CD14-positive monocyte (primary cell): ENCODE results near the gene C1QTNF1. TPM values are rescaled to one million over a fixed set of nuclear protein-coding genes. Genes with fewer than 3 reads are reported as not detected.

Experiments used
- DNase-seq, 3 donors: peaks; one replicate each; pipeline ENCODE4 v3.0.0-alpha.2; 2011 to 2022
- H2AFZ ChIP-seq: 2 replicates; pipeline ENCODE4 v1.6.0; 2012; ENCODE audit warnings: mild to moderate bottlenecking, low read depth, low read length, inconsistent platforms; ENCODE audit not compliant: insufficient read depth, poor library complexity, severe bottlenecking
- H3K27ac ChIP-seq, 2 donors: 1 replicate in 1 of 2; 2 replicates in 1 of 2; pipeline ENCODE4 v1.5.1; 2012 to 2013; ENCODE audit warnings: low read length in 2 of 2, control low read depth in 1 of 2, inconsistent platforms in 1 of 2, low read depth in 1 of 2, mild to moderate bottlenecking in 1 of 2
- H3K27me3 ChIP-seq, 2 donors: one replicate each; pipeline versions ENCODE4 v1.6.0 to v1.6.1; 2011 to 2013; ENCODE audit warnings: low read length in 2 of 2; ENCODE audit not compliant: control insufficient read depth in 2 of 2, insufficient read depth in 2 of 2
- H3K36me3 ChIP-seq, 2 donors: replicated peaks in 1 of 2; 1 replicate in 1 of 2; 2 replicates in 1 of 2; pipeline versions ENCODE4 v1.5.1 to v1.6.1; 2012 to 2013; ENCODE audit warnings: low read length in 2 of 2, control low read depth in 1 of 2, inconsistent platforms in 1 of 2, mild to moderate bottlenecking in 1 of 2; ENCODE audit not compliant: insufficient read depth in 2 of 2, control insufficient read depth in 1 of 2
- H3K4me1 ChIP-seq, 2 donors: 1 replicate in 1 of 2; 2 replicates in 1 of 2; pipeline versions ENCODE4 v1.5.1 to v1.6.1; 2012 to 2013; ENCODE audit warnings: low read length in 2 of 2, control low read depth in 1 of 2, inconsistent platforms in 1 of 2, mild to moderate bottlenecking in 1 of 2, moderate library complexity in 1 of 2; ENCODE audit not compliant: insufficient read depth in 2 of 2, control insufficient read depth in 1 of 2
- H3K4me2 ChIP-seq: replicated peaks from 2 replicates; pipeline ENCODE3; 2012; ENCODE audit warnings: low read length, moderate library complexity, mild to moderate bottlenecking; ENCODE audit not compliant: poor library complexity, severe bottlenecking; ENCODE audit errors: extremely low read depth
- H3K4me3 ChIP-seq, 3 experiments: fragments of 200-600 bp in 1 of 3; sonication (generic) in 1 of 3; replicated peaks in 1 of 3; 1 replicate in 2 of 3; 2 replicates in 1 of 3; pipeline ENCODE4 v1.5.1; 2011 to 2013; ENCODE audit warnings: low read length in 3 of 3, mild to moderate bottlenecking in 3 of 3, control low read depth in 2 of 3, low read depth in 2 of 3, inconsistent platforms in 1 of 3, moderate library complexity in 1 of 3
- H3K79me2 ChIP-seq: 2 replicates; pipeline ENCODE4 v1.6.0; 2012; ENCODE audit warnings: mild to moderate bottlenecking, control low read depth, inconsistent platforms, low read length, moderate library complexity; ENCODE audit not compliant: insufficient read depth
- H3K9ac ChIP-seq: 2 replicates; pipeline ENCODE4 v1.6.0; 2017; ENCODE audit warnings: low read length, mild to moderate bottlenecking; ENCODE audit not compliant: insufficient read depth, poor library complexity, severe bottlenecking
- H3K9me3 ChIP-seq, 2 donors: replicated peaks in 1 of 2; 1 replicate in 1 of 2; 2 replicates in 1 of 2; pipeline versions ENCODE4 v1.5.1 to v1.6.1; 2012 to 2013; ENCODE audit warnings: low read length in 2 of 2, control low read depth in 1 of 2; ENCODE audit not compliant: control insufficient read depth in 1 of 2, insufficient read depth in 1 of 2
- H4K20me1 ChIP-seq: 2 replicates; pipeline ENCODE4 v1.6.0; 2012; ENCODE audit warnings: mild to moderate bottlenecking, low read length, control low read depth, moderate library complexity; ENCODE audit not compliant: insufficient read depth
- H3K27ac Mint-ChIP-seq, 7 donors: one replicate each; pipeline ENCODE4 v1.8.0; 2020; ENCODE audit warnings: mild to moderate bottlenecking in 7 of 7, mixed read lengths in 7 of 7, moderate library complexity in 6 of 7, inconsistent platforms in 2 of 7
- H3K27me3 Mint-ChIP-seq, 3 donors: one replicate each; pipeline ENCODE4 v1.8.0; 2021 to 2022; ENCODE audit warnings: low read depth in 3 of 3, mild to moderate bottlenecking in 3 of 3, mixed read lengths in 3 of 3, moderate library complexity in 3 of 3, inconsistent platforms in 1 of 3
- H3K36me3 Mint-ChIP-seq, 2 donors: one replicate each; pipeline ENCODE4 v1.8.0; 2020; ENCODE audit warnings: mixed read lengths in 2 of 2, inconsistent platforms in 1 of 2, mild to moderate bottlenecking in 1 of 2
- H3K4me1 Mint-ChIP-seq: one replicate; pipeline ENCODE4 v1.8.0; 2020; ENCODE audit warnings: mild to moderate bottlenecking, mixed read lengths
- H3K4me3 Mint-ChIP-seq, 2 donors: one replicate each; pipeline ENCODE4 v1.8.0; 2020; ENCODE audit warnings: mild to moderate bottlenecking in 2 of 2, mixed read lengths in 2 of 2, moderate library complexity in 1 of 2
- H3K9me3 Mint-ChIP-seq, 7 donors: one replicate each; pipeline ENCODE4 v1.8.0; 2020 to 2022; ENCODE audit warnings: mixed read lengths in 7 of 7, mild to moderate bottlenecking in 6 of 7, moderate library complexity in 6 of 7, inconsistent platforms in 2 of 7
- CTCF ChIP-seq: fragments of 200-600 bp; IDR thresholded peaks from one replicate; pipeline ENCODE4 v1.8.0; 2022; ENCODE audit warnings: antibody characterized with exemption, mild to moderate bottlenecking
- WGBS: methylation state at CpG from one replicate; pipeline ENCODE4 v1.1.5; 2013; ENCODE audit warnings: missing lambda C conversion rate; ENCODE audit not compliant: insufficient coverage; 5-methylcytosine and 5-hydroxymethylcytosine counted together
- intact Hi-C, 2 donors: fragments of 100-400 bp; cut with micrococcal nuclease; formaldehyde crosslinking; loops; one replicate each; pipeline versions ENCODE4 v1.15.0 to v1.15.1; 2023
- polyA plus RNA-seq, 3 donors: library from polyadenylated mRNA; depleted of rRNA in 1 of 3; unstranded in 2 of 3; stranded (reverse) in 1 of 3; fragments of 300-500 nt in 2 of 3; fragments of >200 nt in 1 of 3; fragmentation: Illumina TruSeq in 2 of 3; gene quantifications; 1 replicate in 2 of 3; 2 replicates in 1 of 3; pipeline ENCODE4 v1.2.3, GENCODE V29; 2012 to 2021

Gene C1QTNF1
- polyA plus RNA-seq, 3 donors: not detected

GRCh38 chr17:79057737-79058385, 33.9 kb downstream of the C1QTNF1 start:
- peak overlapping the region; percentile 73 to 90 (median 84) for H3K27ac Mint-ChIP-seq
- H3K27me3 ChIP-seq: no peaks in the 10 kb centered on the region
- H3K27ac ChIP-seq: peak overlapping the region in 1 of 2 donors; percentile 45
- peak overlapping the region in 1 of 3 experiments; percentile 38 for H3K4me3 ChIP-seq
- no peaks in the 10 kb centered on the region for H4K20me1 ChIP-seq
- H3K4me1 Mint-ChIP-seq: peaks cover 23% of the 10 kb centered on the region
- H3K36me3 ChIP-seq: no peaks in the 10 kb centered on the region
- peaks cover 0 to 1% of the 10 kb centered on the region in 2 donors for H3K36me3 Mint-ChIP-seq
- H3K9ac ChIP-seq: no peak overlapping the region
- H3K27me3 Mint-ChIP-seq: peaks cover 2 to 6% (median 5%) of the 10 kb centered on the region in 3 donors
- H3K4me1 ChIP-seq: peaks cover 19 to 21% of the 10 kb centered on the region in 2 donors
- peak in 2 of 3 donors; percentile 22 to 28 for DNase-seq
- intact Hi-C loops: no loop called here
- H3K79me2 ChIP-seq: no peaks in the 10 kb centered on the region
- peaks cover 9 to 27% (median 16%) of the 10 kb centered on the region in 7 donors for H3K9me3 Mint-ChIP-seq
- no peak for TF ChIP-seq CTCF
- 58% methylated on average over 5 of the region's 10 CpGs for WGBS
- H3K9me3 ChIP-seq: peaks cover 0 to 11% of the 10 kb centered on the region in 2 donors
- H3K4me3 Mint-ChIP-seq: peak overlapping the region; percentile 32 to 80
- H2AFZ ChIP-seq: peak overlapping the region; percentile 50
- H3K4me2 ChIP-seq: peak overlapping the region; percentile 60

- Histone ChIP-seq H3K4me3 (no peak overlapping the region), H3K9me3 (no peaks in the 10 kb centered on the region), H3K79me2 (no peaks in the 10 kb centered on the region), H3K27ac (no peak overlapping the region), H3K4me2 (no peak overlapping the region), H3K9ac (no peak overlapping the region), H3K4me1 (peaks cover 18 to 19% of the 10 kb centered on the region in 2 donors), H2AFZ (no peak overlapping the region), H4K20me1 (no peaks in the 10 kb centered on the region), H3K27me3 (no peaks in the 10 kb centered on the region), H3K36me3 (no peaks in the 10 kb centered on the region)
- Mint-ChIP-seq H3K27ac (no peak overlapping the region), H3K36me3 (peaks cover 0 to 1% of the 10 kb centered on the region in 2 donors), H3K4me1 (peaks cover 20% of the 10 kb centered on the region), H3K27me3 (peaks cover 1 to 13% (median 10%) of the 10 kb centered on the region in 3 donors), H3K4me3 (no peak overlapping the region), H3K9me3 (peaks cover 0 to 5% (median 0%) of the 10 kb centered on the region in 7 donors)
- no peak for TF ChIP-seq CTCF
- DNase-seq: peak in 1 of 3 donors; percentile 40
- 94% methylated on average over 3 of the region's 7 CpGs for WGBS
- intact Hi-C loops: no loop called here
These were observed 38.7 kb downstream of the C1QTNF1 start for GRCh38 chr17:79062691-79063090.
